Activated CD4-positive, alpha-beta T cell treated with anti-CD3 and anti-CD28 coated beads, Interleukin-2, amount 50 U/mL, for 1 hour (primary cell): ENCODE measurements around the gene SON.
A peak's percentile ranks its signal among the peaks of the same experiment; 100 is the strongest.
"Not testable (repeated sequence)": the region's sequence is repeated elsewhere in the genome, so short reads cannot be mapped to it uniquely, and the experiment has no call there.

Experiments used
- DNase-seq: peaks from one replicate; pipeline ENCODE4 v3.0.0-alpha.2; 2020

SON gene

GRCh38 chr21:33578214-33578613, 35.4 kb downstream of the SON start:
- DNase-seq: no peak

- DNase-seq: no peak
Measured at GRCh38 chr21:33578959-33579542, 36.2 kb downstream of the SON start.

GRCh38 chr21:33584455-33584854, 41.6 kb downstream of the SON start:
- DNase-seq: no peak

DNA sequence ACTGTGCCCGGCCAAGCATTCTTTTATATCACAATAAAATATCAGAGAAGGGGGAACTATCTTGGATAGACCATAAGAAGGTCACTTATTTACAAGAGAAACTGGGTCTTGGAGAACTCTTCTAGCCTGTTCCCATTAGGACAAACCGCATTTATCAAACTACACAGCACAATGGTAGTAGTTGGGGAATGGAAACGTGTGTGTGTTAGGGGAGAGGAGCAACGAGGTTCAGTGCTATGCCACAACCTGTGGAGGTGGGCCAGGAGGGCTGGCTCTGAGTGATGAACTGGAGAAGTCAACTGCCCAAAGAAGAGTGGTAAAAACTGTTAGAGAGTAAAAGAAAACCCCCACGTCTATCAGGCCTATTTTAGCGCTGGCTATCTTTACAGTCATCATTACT, 44.1 kb downstream of the SON start:
- no peak for DNase-seq

DNA sequence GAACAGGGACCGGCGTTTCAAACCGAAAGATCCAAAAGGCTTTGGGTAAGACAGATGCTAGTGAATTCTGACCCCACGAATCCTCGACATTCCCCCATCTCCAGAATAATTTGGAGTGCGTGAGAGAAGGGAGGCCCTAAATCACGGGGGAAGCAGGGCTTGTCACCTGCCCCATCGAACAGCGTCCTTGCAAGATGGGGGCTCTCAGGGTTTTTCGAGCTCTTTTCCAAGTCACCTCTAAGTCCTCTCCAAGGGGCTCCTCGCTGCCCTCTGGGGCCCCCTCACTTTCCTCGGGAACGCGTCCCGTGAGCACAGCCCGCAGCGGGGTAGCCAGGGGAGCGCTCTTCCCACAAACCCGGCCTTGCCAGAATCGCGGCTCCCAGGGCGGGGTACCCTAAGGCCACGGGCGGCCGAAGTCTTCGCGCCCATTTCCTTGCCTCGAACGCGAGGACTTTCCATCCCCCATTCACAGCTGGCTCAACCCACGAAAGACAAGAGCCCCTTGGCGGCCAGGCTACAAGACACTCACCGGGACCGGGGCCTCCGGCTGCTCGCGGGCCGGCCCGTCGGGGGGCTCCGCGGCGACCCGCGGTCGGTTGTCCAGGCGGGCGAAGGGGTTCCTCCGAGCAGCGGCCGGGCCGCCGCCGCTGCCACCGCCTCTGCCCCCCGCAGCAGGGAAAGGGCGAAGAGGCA, 45.1 kb downstream of the SON start:
- DNase-seq: no peak

DNA sequence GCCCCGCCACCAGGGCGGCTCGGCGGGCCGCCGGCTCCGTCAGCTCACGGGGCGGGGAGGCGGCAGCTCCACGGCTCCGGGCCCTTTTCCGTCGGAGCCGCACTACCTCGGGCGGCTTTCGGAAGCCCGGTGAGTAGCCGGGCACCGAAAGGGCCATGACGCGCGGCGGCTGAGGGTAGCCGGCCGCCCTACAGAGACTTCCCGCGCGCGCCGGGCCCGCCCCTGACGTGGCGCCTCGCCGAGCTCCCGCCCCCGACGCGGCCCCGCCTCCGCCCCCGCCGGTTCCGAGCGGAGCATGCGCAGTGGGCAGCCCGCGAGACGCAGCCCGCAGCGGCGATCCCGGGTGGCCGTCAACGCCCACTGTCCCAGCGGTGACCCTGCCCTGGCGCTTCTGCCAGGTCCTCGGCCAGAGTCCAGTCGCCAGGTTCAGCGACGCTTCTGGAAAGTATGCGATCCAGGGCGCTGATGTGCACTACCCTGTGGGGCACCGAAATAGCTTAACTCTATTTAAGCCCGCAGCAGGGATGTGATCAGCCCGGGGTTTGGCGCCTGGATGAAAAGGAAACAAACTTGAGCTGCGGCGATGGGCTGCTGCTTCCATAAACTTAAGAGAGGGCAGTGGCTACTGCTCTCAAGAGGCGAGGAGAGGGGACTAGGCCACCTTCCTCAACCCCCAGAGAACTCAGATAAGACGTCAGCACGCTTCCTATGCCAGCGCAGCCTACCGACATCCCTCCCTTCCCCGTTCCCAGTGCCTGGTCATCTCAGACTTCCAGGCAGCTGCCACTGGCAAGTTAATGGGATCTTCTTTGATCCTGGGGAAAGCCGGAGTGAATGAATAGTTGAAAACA, 45.9 kb downstream of the SON start, which contains the start of gene DONSON:
Gene DONSON, minus strand, starts transcription at position 200 of the 851 bp plus-strand sequence. Its CDS starts 43 bp downstream, at position 157.
- peak; percentile 82 for DNase-seq

DNA sequence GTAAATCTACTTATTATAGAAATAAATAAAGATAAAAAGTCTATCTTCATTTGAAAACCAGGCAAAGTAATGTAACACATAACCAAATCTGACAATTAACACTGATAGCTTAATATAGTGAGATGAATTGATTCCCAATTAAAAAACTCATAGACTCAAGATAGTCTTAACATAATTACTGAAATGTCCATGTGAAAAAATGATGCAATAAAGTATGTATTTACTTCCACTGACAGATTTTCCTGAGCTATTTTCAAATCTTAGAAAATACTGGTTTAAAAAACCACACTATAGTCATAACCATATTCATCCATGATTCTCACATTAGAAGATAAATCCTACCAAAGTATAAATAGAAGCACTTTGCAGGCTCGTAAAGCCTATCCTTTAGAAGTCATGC, 55.2 kb downstream of the SON start:
- DNase-seq: no peak

GRCh38 chr21:33608559-33608958, 65.7 kb downstream of the SON start:
- DNase-seq: no peak

DNA sequence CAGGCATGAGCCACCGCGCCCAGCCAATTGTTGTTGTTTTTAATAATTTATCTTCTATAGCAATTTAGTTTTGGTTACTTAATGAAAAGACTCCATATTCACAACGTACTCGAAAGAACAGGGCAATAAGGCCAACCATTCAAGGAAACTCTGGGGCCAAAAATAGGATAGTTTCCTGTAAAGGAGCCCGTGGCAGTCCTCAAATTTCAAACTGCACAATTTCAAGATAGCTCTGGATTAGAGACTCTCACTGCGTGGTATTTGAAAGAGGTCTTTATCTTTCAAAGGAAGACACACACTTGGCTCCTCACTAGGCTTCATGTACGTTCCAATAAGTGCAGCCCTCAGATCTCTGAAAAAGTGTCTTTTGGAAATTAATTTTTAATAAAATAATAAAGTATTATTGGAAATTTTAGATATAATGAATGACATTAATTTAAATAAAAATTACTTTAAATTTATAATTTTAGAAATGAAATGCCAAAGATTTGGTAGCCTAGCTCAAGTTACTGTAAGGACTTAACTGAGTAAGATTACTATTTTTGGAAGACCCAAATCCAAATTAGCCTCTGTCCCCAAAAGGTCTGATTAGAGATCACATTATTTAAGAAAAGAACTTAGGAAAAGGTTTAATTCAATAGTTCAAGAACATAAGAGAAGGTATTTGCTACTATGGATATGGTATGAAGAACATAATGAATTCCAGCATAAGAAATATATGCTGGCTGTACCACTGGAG, 68.3 kb downstream of the SON start:
- DNase-seq: no peak

DNA sequence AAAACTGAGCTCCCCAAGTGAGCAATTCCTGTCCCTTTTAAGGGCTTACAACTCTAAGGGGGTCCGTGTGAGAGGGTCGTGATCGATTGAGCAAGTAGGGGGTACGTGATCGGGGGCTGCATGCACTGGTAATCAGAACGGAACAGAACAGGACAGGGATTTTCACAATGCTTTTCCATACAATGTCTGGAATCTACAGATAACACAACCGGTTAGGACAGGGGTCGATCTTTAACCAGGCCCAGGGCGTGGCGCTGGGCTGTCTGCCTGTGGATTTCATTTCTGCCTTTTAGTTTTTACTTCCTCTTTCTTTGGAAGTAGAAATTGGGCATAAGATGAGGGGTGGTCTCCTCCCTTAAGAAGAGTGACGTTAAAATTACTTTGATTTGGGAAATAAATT, 74.7 kb downstream of the SON start:
- DNase-seq: not testable (repeated sequence)

- DNase-seq: no peak
Measured at GRCh38 chr21:33618407-33618806, 75.6 kb downstream of the SON start.

DNA sequence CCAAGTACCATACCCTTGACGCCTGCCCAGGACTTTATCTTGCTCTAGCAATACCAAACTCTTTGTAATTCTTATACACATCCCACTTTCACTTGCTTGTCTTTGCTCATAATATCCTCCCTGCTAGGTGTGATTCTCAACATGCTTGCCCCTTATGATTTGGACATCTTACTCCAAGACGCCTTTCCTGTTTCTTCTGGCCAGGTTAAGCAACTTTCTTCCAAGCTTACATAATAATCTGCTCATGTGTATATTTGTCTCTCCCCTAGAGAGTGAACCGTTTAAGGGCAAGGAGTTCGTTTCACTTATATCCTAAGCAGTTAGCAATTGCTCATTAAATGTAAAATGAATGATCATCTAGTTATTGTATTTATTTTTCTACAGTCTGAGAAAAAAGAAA, 76.9 kb downstream of the SON start:
- no peak for DNase-seq

GRCh38 chr21:33622253-33622652, 79.4 kb downstream of the SON start:
- DNase-seq: no peak

DNA sequence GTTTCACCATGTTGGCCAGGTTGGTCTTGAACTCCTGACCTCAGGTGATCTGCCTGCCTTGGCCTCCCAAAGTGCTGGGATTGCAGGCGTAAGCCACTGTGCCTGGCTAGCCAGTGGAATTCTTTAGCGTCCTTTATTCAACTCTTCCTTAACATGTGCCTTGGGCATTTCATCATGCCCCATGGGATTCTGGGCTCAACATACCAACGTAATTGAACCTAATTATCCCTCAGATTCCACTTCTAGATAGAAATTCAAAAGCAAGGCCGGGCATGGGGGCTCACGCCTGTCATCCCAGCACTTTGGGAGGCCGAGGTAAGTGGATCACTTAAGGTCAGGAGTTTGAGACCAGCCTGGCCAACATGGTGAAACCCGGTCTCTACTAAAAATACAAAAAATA, 83.3 kb downstream of the SON start:
- not testable (repeated sequence) for DNase-seq
